ENCODE data around the gene LYZ. TPM values are rescaled to one million over a fixed set of nuclear protein-coding genes. Genes with fewer than 3 reads are reported as not detected.

LYZ gene
- total RNA-seq, 1 donor from 2014 or later: 30.8 TPM

GRCh38 chr12:69354556-69355187, 6.5 kb downstream of the LYZ start:
- Histone ChIP-seq H3K27me3 (ENCODE audit: low read depth) (no peaks in the 10 kb centered on the region), H3K4me1 (peaks cover 9% of the 10 kb centered on the region), H3K36me3 (no peaks in the 10 kb centered on the region), H3K27ac (replicated peaks) (no peak overlapping the region), H3K4me3 (no peak overlapping the region), H3K9me3 (replicated peaks) (no peaks in the 10 kb centered on the region)
- DNase-seq: no peak
- intact Hi-C loops (cut with micrococcal nuclease): no loop called here
- TF ChIP-seq CTCF (IDR thresholded peaks at IDR 0.05; ENCODE audit: borderline replicate concordance): no peak

GRCh38 chr12:69355363-69356028, 7.3 kb downstream of the LYZ start:
- intact Hi-C loops (cut with micrococcal nuclease): no loop called here
- TF ChIP-seq CTCF (IDR thresholded peaks at IDR 0.05; ENCODE audit: borderline replicate concordance): no peak
- H3K4me3 ChIP-seq: no peak overlapping the region

GRCh38 chr12:69359531-69360347, 11.6 kb downstream of the LYZ start, which contains the start of gene YEATS4:
Gene YEATS4, plus strand, starts transcription at chr12:69359743. Its CDS starts 230 bp downstream, at chr12:69359973.
- Histone ChIP-seq H3K9me3 (replicated peaks) (no peaks in the 10 kb centered on the region), H3K27ac (replicated peaks) (peak within 1 kb of the TSS; percentile 94), H3K4me3 (peak within 1 kb of the TSS; percentile 78), H3K36me3 (peaks cover 7% of the 10 kb centered on the region), H3K27me3 (ENCODE audit: low read depth) (no peaks in the 10 kb centered on the region), H3K4me1 (peaks cover 22% of the 10 kb centered on the region)
- intact Hi-C loops (cut with micrococcal nuclease): no loop called here
- DNase-seq: peak; percentile 85
- TF ChIP-seq CTCF (IDR thresholded peaks at IDR 0.05; ENCODE audit: borderline replicate concordance): peak; percentile 25

More at GRCh38 chr12:69355363-69356028, 7.3 kb downstream of the LYZ start:
- H3K4me1 ChIP-seq: peaks cover 17% of the 10 kb centered on the region
- no peaks in the 10 kb centered on the region for H3K9me3 ChIP-seq (replicated peaks)
- H3K27me3 ChIP-seq (ENCODE audit: low read depth): no peaks in the 10 kb centered on the region
- no peak overlapping the region for H3K27ac ChIP-seq (replicated peaks)
- no peak for DNase-seq
- H3K36me3 ChIP-seq: no peaks in the 10 kb centered on the region

- Histone ChIP-seq H3K27ac (replicated peaks) (peak overlapping the region; percentile 94), H3K9me3 (replicated peaks) (no peaks in the 10 kb centered on the region)
Observed at GRCh38 chr12:69360348-69360672, 12.1 kb downstream of the LYZ start.

More at GRCh38 chr12:69360348-69360672, 12.1 kb downstream of the LYZ start:
- no peak for TF ChIP-seq CTCF (IDR thresholded peaks at IDR 0.05; ENCODE audit: borderline replicate concordance)
- Histone ChIP-seq H3K4me3 (peak overlapping the region; percentile 78), H3K27me3 (ENCODE audit: low read depth) (no peaks in the 10 kb centered on the region), H3K36me3 (peaks cover 7% of the 10 kb centered on the region), H3K4me1 (peaks cover 22% of the 10 kb centered on the region)
- intact Hi-C loops (cut with micrococcal nuclease): no loop called here
- no peak for DNase-seq

Data from left ventricle myocardium inferior (tissue), 1 donor.